Measurements from ENCODE around the gene APOL1.
"Not testable (repeated sequence)": the region's sequence is repeated elsewhere in the genome, so short reads cannot be mapped to it uniquely, and the experiment has no call there.

DNA sequence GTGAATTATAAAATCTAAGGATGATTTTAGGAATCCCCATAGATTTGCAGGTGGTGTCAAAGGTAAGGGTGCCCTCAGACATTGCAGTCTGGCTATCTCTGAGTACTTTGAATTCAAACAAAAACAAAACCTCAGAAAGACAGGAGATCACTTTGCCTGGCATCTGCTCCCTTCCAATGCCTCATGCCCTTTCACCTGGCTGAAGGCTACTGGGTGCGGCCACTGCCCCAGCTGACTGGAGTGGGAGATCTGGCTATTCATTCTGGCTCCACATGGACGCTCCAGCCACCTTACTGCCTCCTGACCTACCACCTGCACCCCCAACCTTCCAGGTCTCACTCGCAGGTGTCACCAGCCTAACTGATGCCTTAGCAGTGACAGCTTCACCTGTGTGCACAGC lies 23.3 kb upstream of the APOL1 start:
- TF ChIP-seq EZH2 (IDR thresholded peaks at IDR 0.05; ENCODE audit: borderline replicate concordance, low read depth, low read length, severe bottlenecking); CTCF (IDR thresholded peaks at IDR 0.05; ENCODE audit: borderline replicate concordance, extremely low read depth, low read length, poor library complexity, severe bottlenecking): not testable (repeated sequence)
